GM23338 (cell line): ENCODE data around the gene ING2. TPM values are rescaled to one million over a fixed set of nuclear protein-coding genes. Genes with fewer than 3 reads are reported as not detected.

Source experiments
- ATAC-seq: fragments of 200-7000 bp; cut with Tn5 transposase; 3 replicates; pipeline ENCODE4 v1.9.1; 2020
- DNase-seq: peaks from one replicate; pipeline ENCODE4 v3.0.0-alpha.2; 2015; ENCODE audit warnings: low spot score
- H2AFZ ChIP-seq: fragments of 200-600 bp; sonication (generic); 2 replicates; pipeline ENCODE4 v1.8.0; 2016; ENCODE audit warnings: antibody characterized with exemption, mild to moderate bottlenecking, moderate library complexity
- H3F3A ChIP-seq: fragments of 200-600 bp; sonication (generic); replicated peaks from 2 replicates; pipeline ENCODE4 v1.8.0; 2017; ENCODE audit warnings: antibody characterized with exemption, mixed run types, low read depth
- H3K27ac ChIP-seq: fragments of 200-600 bp; sonication (generic); 2 replicates; pipeline ENCODE4 v1.6.1; 2016; ENCODE audit warnings: low read depth
- H3K27me3 ChIP-seq: fragments of 200-600 bp; sonication (generic); 2 replicates; pipeline ENCODE4 v1.8.0; 2016; ENCODE audit warnings: mild to moderate bottlenecking, mixed run types, moderate library complexity; ENCODE audit not compliant: insufficient read depth
- H3K36me3 ChIP-seq: fragments of 200-600 bp; sonication (generic); 2 replicates; pipeline ENCODE4 v1.8.0; 2016; ENCODE audit warnings: mild to moderate bottlenecking; ENCODE audit not compliant: insufficient read depth
- H3K4me1 ChIP-seq: fragments of 200-600 bp; sonication (generic); 2 replicates; pipeline ENCODE4 v1.8.0; 2016; ENCODE audit warnings: mild to moderate bottlenecking, moderate library complexity; ENCODE audit not compliant: insufficient read depth
- H3K4me2 ChIP-seq: fragments of 200-600 bp; sonication (generic); 2 replicates; pipeline ENCODE4 v1.7.1; 2017; ENCODE audit warnings: mixed run types
- H3K4me3 ChIP-seq: fragments of 200-600 bp; sonication (generic); 2 replicates; pipeline ENCODE4 v1.6.1; 2016; ENCODE audit warnings: mixed run types
- H3K79me2 ChIP-seq: fragments of 200-600 bp; sonication (generic); replicated peaks from 2 replicates; pipeline ENCODE4 v1.8.0; 2017; ENCODE audit warnings: mild to moderate bottlenecking; ENCODE audit not compliant: insufficient read depth
- H3K9me2 ChIP-seq: fragments of 200-600 bp; sonication (generic); 2 replicates; pipeline ENCODE4 v1.8.0; 2017; ENCODE audit not compliant: insufficient read depth
- H4K20me1 ChIP-seq: fragments of 200-600 bp; sonication (generic); replicated peaks from 2 replicates; pipeline ENCODE4 v1.8.0; 2017; ENCODE audit warnings: mild to moderate bottlenecking; ENCODE audit not compliant: insufficient read depth
- H3K27ac Mint-ChIP-seq: 2 replicates; pipeline ENCODE4 v1.8.0; 2020; ENCODE audit warnings: inconsistent platforms, mild to moderate bottlenecking, moderate library complexity, mixed read lengths
- H3K27me3 Mint-ChIP-seq: 3 replicates; pipeline ENCODE4 v1.8.0; 2022; ENCODE audit warnings: low read depth, mild to moderate bottlenecking, moderate library complexity, mixed read lengths, inconsistent platforms; ENCODE audit not compliant: insufficient read depth, poor library complexity
- H3K36me3 Mint-ChIP-seq: 3 replicates; pipeline ENCODE4 v1.8.0; 2021; ENCODE audit warnings: low read depth, mild to moderate bottlenecking, inconsistent platforms, moderate library complexity, mixed read lengths
- H3K4me1 Mint-ChIP-seq: 3 replicates; pipeline ENCODE4 v1.8.0; 2020; ENCODE audit warnings: mild to moderate bottlenecking, inconsistent platforms, mixed read lengths
- H3K4me3 Mint-ChIP-seq: 3 replicates; pipeline ENCODE4 v1.8.0; 2021; ENCODE audit warnings: moderate library complexity, mild to moderate bottlenecking, inconsistent platforms, mixed read lengths
- H3K9me3 Mint-ChIP-seq: 3 replicates; pipeline ENCODE4 v1.8.0; 2020; ENCODE audit warnings: moderate library complexity, mild to moderate bottlenecking, inconsistent platforms, mixed read lengths
- CREB1 ChIP-seq: fragments of 250-450 bp; sonication (Bioruptor Pico); IDR thresholded peaks from 2 replicates; pipeline ENCODE4 v1.5.0; 2020; ENCODE audit warnings: low read depth, mild to moderate bottlenecking, moderate library complexity
- CTCF ChIP-seq, 2 experiments: fragments of 200-600 bp in 1 of 2; sonication (generic) in 1 of 2; conservative IDR thresholded peaks; 2 replicates each; pipeline versions ENCODE4 v1.5.1 to v1.6.1; 2016 to 2017; ENCODE audit warnings: antibody characterized with exemption in 2 of 2, low read depth in 2 of 2, mild to moderate bottlenecking in 2 of 2, moderate library complexity in 1 of 2
- ETS1 ChIP-seq: IDR thresholded peaks from 2 replicates; pipeline ENCODE4 v1.6.1; 2016; ENCODE audit warnings: antibody characterized with exemption
- EZH2 ChIP-seq: fragments of 200-600 bp; sonication (generic); IDR thresholded peaks from one replicate; pipeline ENCODE4 v1.8.0; 2017; ENCODE audit warnings: antibody characterized with exemption, mild to moderate bottlenecking, low read depth; ENCODE audit not compliant: unreplicated experiment
- JUNB ChIP-seq: IDR thresholded peaks from one replicate; pipeline ENCODE4 v1.6.1; 2016; ENCODE audit warnings: antibody characterized with exemption; ENCODE audit not compliant: unreplicated experiment
- NANOG ChIP-seq: IDR thresholded peaks from 2 replicates; pipeline ENCODE4 v1.6.1; 2016; ENCODE audit warnings: antibody characterized with exemption, borderline replicate concordance
- STAT1 ChIP-seq: IDR thresholded peaks from one replicate; pipeline ENCODE4 v1.6.1; 2016; ENCODE audit warnings: antibody characterized with exemption; ENCODE audit not compliant: unreplicated experiment
- ZNF114 ChIP-seq: fragments of 250-450 bp; sonication (Bioruptor Pico); IDR thresholded peaks from 2 replicates; pipeline ENCODE4 v1.5.0; 2020; ENCODE audit warnings: mild to moderate bottlenecking, moderate library complexity
- ZNF331 ChIP-seq: fragments of 250-450 bp; sonication (Bioruptor Pico); IDR thresholded peaks from 2 replicates; pipeline ENCODE4 v1.5.0; 2020; ENCODE audit warnings: low read depth, mild to moderate bottlenecking, moderate library complexity
- ZNF462 ChIP-seq: fragments of 250-450 bp; sonication (Bioruptor Pico); IDR thresholded peaks from 2 replicates; pipeline ENCODE4 v1.5.0; 2020; ENCODE audit warnings: mild to moderate bottlenecking, moderate library complexity
- polyA plus RNA-seq: library from polyadenylated mRNA; unstranded; fragments of >200 nt; fragmentation: Nextera tagmentation; extraction: Ambion mirVana; gene quantifications from 2 replicates; pipeline ENCODE4 v1.2.1, GENCODE V29; 2016
- total RNA-seq: library from RNA; depleted of rRNA; stranded (reverse); fragments of >200 nt; shearing (Covaris generic); gene quantifications from 2 replicates; pipeline ENCODE4 v1.2.3, GENCODE V29; 2014

The ING2 gene
- total and polyA plus RNA-seq, 2 experiments from 2014 or later: 21.5 to 34.2 TPM

- peaks cover 6% of the 10 kb centered on the region for H3K27me3 Mint-ChIP-seq
- H2AFZ ChIP-seq: no peak overlapping the region
- no peaks in the 10 kb centered on the region for H3F3A ChIP-seq
- H4K20me1 ChIP-seq: no peaks in the 10 kb centered on the region
- no peak overlapping the region for H3K4me3 ChIP-seq
- no peaks in the 10 kb centered on the region; the same call in 1 of the 2 replicates for H3K36me3 ChIP-seq
- peaks cover 12% of the 10 kb centered on the region for H3K4me1 Mint-ChIP-seq
- no peaks in the 10 kb centered on the region for H3K79me2 ChIP-seq
- no peak overlapping the region for H3K4me2 ChIP-seq
- no peaks in the 10 kb centered on the region for H3K4me1 ChIP-seq
- DNase-seq (peak; percentile 94), ATAC-seq (peak; percentile 98)
- H3K36me3 Mint-ChIP-seq: peaks cover 28% of the 10 kb centered on the region
- no peaks in the 10 kb centered on the region for H3K9me2 ChIP-seq
- no peak overlapping the region for H3K4me3 Mint-ChIP-seq
- no peaks in the 10 kb centered on the region for H3K27me3 ChIP-seq
- H3K27ac ChIP-seq: no peak overlapping the region
- H3K9me3 Mint-ChIP-seq: peaks cover 19% of the 10 kb centered on the region
- no peak overlapping the region for H3K27ac Mint-ChIP-seq
- no peak for TF ChIP-seq JUNB
- peak; percentile 87 to 97 for TF ChIP-seq CTCF (conservative IDR thresholded peaks at IDR 0.05; ENCODE audit: low read depth in 2 of 2)
Observed at GRCh38 chr4:183471946-183472708, 32.7 kb upstream of the ING2 start.

GRCh38 chr4:183478123-183478522 is 26.7 kb upstream of the ING2 start:
- H3K27ac Mint-ChIP-seq: no peak overlapping the region
- no peak for ATAC-seq
- no peak for DNase-seq
- no peak for TF ChIP-seq ZNF331
- TF ChIP-seq STAT1: no peak
- TF ChIP-seq ZNF114 (CRISPR knock-in tag): no peak
- TF ChIP-seq ZNF462 (CRISPR knock-in tag): no peak
- TF ChIP-seq NANOG: no peak
- no peak for TF ChIP-seq EZH2
- no peak for TF ChIP-seq CREB1
- no peak for TF ChIP-seq ETS1

More at GRCh38 chr4:183478123-183478522, 26.7 kb upstream of the ING2 start:
- Histone ChIP-seq H2AFZ (no peak overlapping the region), H3K27me3 (no peaks in the 10 kb centered on the region), H3K36me3 (no peaks in the 10 kb centered on the region), H3K9me2 (no peaks in the 10 kb centered on the region), H3K27ac (no peak overlapping the region), H3K4me3 (no peak overlapping the region), H3F3A (no peaks in the 10 kb centered on the region), H3K79me2 (no peaks in the 10 kb centered on the region), H4K20me1 (no peaks in the 10 kb centered on the region), H3K4me2 (no peak overlapping the region), H3K4me1 (no peaks in the 10 kb centered on the region)
- peaks cover 3% of the 10 kb centered on the region; the same call in 2 of the 3 replicates for H3K4me1 Mint-ChIP-seq
- peaks cover 7% of the 10 kb centered on the region; the same call in 1 of the 3 replicates for H3K36me3 Mint-ChIP-seq
- no peak overlapping the region for H3K4me3 Mint-ChIP-seq
- peaks cover 5% of the 10 kb centered on the region for H3K27me3 Mint-ChIP-seq
- H3K9me3 Mint-ChIP-seq: peaks cover 6% of the 10 kb centered on the region
